GDM1 (cell line): ENCODE results near the gene KRT15.
"Not testable (repeated sequence)": the region's sequence is repeated elsewhere in the genome, so short reads cannot be mapped to it uniquely, and the experiment has no call there.

Experiments
- DNase-seq: peaks from one replicate; lab custom pipeline; 2025; lab: John Stamatoyannopoulos, UW

Gene KRT15

DNA sequence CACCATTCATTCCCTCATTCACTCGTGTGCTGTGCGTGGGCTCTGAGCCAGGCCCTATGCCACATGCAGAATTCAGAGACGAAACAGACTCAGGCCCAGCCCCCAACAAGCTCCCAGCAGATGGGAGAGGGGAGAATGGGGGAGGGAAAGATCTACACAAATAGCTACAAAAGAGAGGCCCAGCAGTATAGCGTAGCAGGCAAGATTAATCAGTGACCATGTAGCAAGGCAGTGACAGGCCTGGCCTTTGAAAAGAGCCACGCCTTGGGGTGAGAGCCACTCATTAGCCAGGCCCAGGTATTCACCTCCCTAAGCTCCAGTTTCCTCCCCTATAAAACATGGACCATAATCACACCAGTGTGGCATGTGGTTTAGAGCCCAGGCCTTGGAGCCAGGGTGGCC lies 25.8 kb upstream of the KRT15 start:
- DNase-seq = no peak

DNA sequence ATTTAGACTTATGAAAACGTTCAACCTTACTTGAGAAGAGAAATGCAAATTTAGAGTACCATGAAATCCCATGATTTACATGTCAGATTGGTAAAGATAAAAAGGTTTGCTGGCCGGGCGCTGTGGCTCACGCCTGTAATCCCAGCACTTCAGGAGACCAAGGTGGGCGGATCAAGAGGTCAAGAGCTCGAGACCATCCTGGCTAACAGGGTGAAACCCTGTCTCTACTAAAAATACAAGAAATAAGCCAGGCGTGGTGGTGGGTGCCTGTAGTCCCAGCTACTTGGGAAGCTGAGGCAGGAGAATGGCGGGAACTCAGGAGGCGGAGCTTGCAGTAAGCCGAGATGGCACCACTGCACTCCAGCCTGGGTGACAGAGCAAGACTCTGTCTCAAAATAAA lies 24.1 kb upstream of the KRT15 start:
- DNase-seq = not testable (repeated sequence)

DNA sequence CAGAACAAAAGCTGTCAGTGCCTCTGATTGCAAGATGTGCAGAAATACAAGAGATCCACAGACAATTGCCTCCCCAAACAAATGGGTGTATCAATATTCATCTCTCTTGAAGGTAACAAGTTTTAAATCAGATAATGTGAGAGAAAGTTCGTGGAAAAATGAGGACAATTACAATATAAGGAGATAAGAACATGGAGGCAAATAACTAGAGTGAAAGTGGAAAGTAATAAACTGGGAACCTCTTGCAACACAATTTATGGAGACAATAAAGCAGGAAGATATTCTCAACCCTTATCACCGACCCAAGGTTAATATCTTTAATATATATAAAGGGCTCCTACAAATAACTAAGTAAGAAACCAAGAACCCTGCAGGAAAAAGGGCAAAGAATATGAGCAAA lies 23.7 kb upstream of the KRT15 start:
- no peak for DNase-seq

DNA sequence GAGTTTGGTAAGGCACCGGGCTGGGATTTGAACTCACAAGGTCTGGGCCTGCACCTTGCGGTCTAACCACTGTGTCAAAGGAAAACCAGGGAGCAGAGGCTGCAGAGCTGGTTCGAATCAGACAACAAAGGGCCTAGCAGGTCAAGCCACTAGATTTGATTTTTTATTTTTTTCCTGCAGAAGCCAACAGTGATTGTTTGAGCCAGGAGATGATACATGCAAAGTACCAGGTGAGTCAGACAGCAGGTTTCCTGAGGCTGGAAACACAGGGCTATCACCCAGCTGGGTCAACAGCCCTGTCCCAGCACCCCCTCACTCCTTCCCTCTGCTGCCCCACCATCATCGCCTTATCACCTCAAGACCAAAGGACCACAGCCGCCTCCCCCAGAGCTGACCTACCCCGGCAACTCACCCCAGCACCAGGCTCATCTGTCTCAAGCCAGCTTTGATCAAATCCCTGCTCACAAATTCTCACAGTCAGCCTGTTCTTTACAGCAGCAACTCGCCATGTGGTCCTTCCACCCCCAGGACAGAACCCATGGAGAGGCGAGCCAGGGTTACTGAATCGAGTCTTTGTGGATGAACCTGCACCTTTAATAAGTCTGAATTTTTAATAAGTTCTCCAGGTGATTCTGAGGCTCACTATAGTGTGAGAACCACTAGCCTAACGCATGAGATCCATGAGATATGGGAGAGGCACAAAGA lies 22.4 kb upstream of the KRT15 start:
- no peak for DNase-seq

DNA sequence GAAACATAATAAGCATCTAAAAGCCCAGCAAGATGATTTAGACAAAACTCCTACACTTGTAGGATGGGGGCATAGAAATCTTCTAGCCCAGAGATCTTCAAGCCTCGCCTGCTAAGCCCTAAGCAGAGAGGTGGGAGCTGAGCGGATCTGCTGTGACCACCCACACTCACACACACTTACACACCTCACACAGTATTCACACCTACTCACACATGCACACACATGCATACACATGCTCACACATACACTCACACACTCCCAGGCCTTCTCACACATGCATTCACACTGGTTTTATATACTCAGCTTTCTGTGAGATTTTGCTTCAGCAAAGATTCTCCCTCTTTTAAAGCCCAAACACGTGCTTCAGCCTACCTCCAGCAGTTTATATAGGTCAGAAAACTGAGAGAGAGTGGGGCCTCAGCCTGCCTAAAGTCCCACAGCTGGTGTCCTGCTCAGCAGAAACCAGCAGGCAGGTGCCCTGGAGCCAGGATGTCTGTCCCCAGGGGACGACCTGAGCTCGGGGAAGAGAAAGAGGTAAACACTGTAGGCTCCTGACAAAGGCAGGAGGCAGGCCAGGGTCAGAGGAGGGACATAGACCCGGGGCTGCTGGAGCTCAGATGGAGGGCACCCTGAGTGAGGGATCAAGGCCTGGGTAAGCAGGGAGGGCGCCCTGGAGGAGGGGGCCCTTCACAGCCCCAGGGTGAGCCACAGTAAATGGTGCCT lies 21.4 kb upstream of the KRT15 start:
- DNase-seq = no peak

DNA sequence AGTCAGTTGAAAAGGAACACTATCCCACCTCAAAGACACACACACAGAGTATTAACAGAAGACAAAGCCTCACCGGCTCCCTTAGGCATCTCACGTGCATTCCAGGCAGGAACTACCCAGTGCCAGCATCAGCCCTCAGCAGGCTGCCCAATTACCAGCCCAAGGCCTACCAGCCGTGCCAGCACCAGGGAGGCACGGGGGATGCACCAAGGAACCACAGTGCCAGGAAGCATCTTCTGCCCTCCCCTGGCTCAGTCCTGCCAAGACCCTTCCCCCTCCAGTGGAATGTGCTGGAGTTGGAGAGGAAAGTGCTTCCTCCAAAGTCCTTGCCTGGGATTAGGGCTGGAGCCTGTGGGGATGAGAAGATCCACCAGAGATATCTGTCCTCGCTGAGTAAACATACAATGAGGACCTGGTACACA lies 20.4 kb upstream of the KRT15 start:
- DNase-seq = no peak

DNA sequence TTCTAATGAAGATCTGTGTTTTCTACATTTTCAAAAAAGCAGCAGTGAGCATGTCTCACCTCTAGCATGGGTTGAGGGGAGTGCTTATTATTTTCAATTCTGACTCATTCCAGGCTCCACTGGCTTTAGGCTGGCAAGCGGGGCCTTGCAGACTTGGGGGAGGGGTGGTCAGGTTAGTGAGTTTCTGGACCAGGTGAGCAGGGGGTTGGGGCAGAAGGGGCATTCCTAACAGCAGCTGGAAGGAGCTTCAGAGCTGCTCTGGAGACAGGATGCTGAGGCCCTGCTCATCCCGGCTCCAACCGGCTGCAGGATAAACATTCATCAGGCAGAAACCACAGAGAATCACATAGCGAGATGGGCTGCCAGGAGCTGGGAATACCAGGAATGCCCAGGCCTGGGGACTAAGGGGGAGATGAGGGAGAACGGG lies 19.9 kb upstream of the KRT15 start:
- DNase-seq = no peak

DNA sequence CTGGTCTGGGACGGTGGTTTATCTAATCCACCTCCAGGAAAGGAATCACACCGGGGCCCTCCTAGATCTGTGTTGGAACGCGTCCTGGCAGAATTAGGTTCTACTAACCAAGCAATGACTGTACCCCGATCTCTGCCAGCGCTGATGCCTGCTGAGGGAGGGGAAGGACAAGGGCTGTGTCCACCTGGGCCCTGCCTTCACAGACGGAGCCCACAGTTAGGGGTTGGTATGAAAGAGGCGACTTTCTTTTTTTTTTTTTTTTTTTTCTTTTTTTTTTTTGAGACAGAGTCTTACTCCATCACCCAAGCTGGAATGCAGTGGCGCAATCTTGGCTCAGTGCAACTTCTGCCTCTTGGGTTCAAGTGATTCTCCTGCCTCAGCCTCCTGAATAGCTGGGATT lies 19.3 kb upstream of the KRT15 start:
- DNase-seq = no peak

DNA sequence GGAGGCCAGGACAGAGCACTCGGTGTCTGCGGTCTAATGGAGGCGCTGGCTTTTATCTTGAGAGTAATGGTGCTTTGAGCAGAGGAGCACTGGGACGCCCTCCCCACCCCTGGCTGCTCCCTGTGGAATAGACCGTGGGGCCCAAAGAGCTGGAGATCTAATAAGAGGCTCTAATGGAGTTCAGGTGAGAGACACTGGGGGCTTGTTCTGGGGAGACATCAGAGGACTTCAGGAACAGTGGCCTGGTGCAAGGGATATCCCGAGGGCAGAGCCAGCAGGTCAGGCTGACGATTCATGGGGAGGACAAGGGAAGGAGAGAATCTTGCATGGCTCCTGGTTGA lies 18.9 kb upstream of the KRT15 start:
- no peak for DNase-seq

DNA sequence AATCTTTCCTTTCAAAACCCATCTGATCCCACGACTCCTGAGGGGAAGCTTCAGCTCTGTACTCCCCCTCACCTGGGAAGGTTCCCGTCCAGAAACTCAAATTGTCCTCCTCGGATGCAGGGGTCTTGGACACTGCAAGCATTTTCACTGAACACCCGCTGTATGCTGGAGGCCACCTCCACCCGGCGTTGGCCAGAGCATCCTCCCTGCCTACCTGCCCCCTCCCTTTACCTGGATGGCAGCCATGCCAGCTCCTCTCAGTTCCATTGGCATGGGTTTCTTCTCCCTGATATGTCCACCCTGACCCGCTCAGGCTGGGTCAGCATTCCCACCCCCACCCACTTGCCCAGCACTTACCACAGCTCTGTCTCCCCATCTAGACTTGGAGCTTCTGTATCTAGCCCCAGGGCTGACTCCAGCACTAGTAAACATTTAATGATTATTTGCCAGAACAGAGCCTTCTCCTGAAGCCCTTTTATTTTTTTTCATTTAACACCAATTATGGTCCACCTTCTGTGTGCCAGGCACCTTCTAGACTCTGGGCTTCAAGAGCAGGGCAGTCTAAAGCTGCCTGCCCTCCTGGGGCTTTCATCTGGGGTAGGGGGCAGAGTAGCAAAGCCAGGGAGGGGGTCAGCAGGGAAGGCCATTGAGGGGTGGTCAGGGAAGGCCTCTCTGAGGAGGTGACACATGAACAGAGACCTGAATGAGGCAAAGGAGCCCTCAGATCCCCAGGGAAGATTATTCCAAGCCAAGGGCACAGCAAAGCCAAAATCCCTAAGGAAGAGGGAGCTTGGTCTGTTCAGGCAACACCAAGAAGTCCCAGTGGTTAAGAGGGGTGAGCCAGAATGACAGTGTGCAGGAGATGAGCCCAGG lies 18.3 kb upstream of the KRT15 start:
- no peak for DNase-seq

DNA sequence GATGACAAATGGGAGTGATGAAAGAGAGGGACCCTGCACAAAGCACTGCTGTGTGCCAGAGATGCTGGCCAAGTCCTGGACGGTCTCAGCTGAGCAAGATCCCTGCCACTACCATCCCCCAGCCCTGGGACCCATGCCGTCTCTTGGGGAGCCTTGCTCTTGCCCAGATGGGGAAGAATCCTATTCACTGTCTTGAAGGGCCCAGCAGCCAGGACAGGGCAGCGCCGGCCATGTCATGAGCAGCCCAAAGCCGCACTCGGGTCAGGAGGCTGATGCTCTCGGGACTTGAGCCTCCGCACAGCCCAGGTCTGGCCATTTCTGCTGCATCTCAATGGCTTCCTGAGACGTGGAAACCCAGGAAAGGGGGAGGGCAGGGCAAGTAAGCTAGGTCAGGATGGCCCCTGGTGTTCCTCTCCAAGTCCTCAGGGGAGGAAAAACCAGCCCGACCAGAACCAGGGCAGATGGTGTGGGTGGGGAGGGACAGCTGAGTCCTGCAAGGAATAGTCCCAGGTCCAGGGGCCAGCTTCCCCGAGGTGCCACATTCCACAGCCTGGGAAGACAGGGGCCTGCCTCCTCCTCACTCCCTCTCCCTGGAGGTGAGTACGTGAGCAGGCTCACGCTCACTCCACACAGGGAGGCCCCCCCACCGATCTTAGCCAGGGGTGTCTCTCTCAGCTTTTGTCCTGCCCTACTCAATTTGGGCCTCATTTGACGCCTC lies 17.2 kb upstream of the KRT15 start:
- no peak for DNase-seq

DNA sequence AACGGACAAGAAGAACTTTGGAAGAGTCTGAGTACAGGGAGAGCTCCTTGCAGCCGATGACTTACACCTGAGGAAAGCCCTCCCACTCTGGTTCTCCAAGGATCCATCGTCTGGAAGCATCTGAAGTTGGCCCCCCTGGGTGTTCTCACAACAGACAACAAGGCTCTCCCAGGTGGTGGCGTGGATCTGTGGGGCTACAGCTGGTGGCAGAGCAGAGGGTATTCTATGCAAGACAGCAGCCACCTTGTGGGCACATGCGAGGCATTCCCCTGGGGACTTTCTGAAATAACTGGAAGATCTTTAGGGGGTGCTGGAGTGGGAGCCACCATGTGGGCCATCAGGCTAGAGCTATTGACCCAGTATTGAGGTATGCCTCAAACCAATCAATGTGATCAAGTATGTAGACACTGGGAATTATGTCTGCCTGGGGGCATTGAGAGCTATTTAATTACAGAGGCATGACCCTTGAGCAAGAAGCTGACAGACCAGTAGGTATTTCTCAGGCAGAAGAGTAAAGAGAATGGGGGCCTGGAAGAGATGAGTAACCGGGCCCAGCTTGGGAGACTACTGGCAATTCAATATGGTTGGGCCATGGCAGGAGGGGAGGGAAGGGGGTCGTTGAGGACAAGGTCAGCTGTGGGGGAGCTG lies 16.3 kb upstream of the KRT15 start:
- DNase-seq = no peak

DNA sequence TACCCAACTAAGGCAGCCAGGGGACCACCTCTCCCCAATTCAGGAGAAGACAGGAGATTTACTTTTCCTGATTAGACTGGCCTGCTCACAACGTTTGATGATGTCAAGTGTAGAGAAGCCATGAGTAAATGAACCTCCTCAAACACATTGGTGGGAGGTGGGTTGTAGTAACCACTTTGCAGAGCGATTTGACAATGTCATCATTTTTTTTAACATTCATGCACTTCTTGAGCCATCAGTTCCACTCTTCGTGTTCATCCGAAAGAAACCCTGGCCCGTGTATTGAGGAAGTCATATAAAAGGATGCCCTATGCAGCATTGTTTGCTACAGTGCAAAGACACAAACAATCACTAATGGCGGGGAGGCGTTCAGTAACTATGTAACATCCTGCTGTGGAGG lies 14.9 kb upstream of the KRT15 start:
- no peak for DNase-seq

DNA sequence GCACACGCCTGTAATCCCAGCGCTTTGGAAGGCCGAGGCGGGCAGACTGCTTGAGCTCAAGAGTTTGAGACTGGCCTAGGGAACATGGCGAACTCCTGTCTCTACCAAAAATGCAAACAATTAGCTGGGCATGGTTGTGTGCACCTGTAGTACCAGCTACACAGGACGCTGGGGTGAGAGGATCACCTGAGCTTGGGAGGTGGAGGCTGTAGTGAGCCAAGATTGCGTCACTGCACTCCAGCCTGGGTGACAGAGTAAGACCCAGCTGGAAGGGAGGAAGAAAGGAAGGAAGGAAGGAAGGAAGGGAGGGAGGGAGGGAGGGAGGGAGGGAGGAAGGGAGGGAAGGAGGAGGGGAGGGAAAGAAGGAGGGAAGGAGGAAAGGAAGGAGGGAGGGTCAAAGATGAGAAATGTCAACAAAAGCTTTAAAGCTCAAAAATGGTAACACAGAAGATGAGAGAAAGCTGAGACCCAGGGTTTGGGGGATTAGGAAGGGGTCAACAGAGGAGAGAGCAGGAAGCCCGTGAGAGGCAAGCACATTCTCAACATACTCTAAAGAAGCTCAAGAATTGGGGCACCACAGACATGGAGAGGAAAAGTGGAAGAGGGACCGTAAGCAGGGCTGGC lies 14.4 kb upstream of the KRT15 start:
- DNase-seq = no peak

DNA sequence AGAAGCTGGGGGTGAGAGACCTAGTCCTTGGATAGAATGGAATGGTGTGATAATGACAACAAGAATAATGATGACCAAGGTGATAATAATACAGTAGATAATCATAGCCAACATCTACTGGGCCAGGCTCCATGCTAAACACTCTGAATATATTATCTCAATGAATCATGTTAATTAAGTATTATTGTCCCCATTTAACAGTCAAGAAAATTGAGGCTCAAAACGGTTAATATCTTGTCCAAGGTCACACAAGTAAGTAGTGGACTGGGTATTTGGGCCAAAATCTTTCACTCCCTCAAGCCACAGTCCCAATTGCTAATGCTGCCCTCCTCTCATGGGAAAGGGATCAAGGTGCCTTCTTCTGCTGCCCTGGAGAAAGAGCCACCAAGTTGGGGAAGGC lies 13.3 kb upstream of the KRT15 start:
- no peak for DNase-seq

DNA sequence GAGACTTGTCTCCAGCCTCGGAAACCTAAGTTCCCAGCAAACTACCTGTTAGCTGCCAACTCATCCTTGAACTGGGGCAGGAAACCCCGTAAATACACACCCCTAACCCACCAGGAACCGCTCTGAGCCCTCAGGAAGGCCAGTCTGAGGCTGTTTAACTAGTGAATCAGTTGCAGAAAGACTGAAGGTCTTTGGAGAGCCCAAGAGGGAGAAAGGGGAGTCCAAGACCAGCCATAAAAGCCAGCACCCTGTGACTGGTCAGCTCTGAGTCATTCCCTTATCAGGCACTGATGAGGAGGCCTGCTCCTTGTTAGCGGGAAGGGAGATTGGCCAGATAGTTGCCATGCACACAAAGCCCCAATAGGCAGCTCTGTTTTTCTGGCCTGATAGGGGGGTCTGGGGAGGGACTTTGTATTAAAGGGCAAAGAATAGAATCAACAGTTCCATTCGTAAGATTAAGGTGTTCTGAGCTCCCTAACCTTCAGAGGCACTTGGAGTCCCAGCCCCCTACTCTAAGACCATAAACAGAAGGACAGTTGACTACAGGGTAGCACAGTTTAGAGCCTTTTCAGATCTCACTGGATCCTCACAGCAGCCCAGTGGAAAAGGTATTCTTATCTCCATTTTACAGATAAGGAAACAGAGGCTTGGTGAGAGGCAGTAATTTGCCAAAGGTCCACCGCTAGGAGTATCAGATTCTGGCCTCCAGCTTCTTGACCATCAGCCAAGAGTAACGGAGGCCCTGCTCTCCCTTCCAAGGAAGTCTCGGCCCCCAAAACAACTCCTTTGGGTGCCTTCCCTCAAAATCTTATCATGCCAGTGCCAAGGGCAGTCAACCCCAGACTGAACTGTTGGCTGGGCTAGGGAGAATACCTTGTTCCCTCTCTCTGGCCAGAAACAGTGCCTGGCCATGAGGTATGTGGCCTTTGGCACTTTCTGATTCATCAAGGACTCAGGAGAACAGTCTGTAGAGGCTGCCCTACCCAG lies 11.7 kb upstream of the KRT15 start:
- no peak for DNase-seq

DNA sequence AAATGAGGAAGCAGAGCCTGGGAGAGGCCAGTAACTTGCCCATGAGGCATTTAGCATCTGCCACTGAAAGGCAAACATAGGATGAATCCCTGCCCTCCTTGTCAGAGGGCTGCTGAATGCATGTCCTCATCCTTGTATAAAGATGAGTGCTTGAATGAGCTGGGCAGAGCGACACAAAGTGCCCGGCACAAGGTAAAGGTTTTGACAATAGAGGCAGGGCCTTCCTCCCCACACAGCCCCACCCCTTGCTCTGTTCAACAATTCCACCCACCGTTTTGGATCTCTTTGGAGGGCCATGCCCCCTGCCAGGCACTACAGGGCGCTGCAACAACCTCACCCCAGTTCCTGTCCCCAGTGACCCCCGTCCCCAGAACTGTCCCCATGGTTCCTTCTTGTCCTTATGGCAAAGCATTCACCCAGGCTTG lies 10.8 kb upstream of the KRT15 start:
- no peak for DNase-seq

DNA sequence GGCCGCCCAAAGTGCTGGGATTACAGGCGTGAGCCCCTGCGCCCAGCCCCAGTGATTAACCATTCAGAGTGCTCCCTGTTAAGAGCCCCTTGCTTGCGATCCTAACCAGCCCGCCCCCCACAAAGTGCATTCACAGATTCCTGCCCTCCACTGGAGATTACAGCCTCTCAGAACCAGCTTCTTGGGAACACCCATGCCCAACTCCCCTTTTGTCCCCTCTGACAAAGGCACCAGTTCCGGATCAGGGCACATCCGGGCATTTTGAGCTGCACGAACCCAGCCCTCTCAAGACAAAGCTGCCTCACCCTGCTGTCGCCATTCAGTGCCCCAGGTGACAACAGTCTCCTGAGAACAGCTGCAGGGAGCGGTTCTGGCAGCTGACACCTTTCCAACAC lies 10.3 kb upstream of the KRT15 start:
- no peak for DNase-seq

DNA sequence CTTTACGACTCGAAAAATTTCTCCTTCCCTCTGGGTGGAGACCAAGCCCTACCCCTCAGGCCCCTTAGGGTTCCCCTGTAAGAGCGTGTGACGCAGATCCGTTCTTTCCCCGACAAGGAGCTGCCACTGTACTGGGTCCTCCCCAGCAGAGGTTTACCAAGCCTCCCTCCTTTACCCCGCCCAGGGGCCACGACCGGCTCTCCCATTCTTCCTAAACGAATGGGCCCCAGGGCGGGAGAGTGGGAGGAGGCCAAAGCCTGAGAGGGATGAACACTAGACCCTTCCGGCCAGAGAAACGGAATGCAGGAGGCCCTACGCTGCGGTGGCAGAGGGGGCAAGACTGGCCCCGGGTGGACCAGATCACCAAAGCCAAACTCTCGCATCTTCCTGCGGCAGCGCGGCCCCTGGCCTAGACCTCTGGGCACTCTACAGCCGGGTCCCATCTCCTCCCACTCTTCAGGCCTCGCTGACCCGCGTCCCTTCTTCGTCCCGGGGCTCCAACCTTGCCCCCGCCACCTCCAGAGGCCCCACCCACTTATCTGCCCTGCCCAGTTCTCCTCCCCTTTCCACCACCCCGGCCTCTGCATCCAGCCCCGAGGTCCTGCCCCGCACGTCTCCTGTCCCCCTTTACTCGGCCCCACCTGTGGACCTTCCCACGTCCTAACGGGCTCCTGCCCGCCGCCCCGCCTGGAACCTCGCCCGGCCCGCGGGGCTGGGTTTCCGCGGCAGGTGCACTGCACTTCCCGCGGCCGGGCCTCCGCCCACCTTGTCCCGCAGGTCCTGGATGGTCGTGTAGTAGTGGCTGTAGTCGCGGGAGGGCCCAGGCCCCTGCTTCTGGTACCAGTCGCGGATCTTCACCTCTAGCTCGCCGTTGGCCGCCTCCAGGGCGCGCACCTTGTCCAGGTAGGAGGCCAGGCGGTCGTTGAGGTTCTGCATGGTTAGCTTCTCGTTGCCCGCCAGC lies 8.7 kb upstream of the KRT15 start:
- no peak for DNase-seq
